GM23338 (cell line): ENCODE measurements around the gene KCNMB2.

Source experiments
- ETS1 ChIP-seq: IDR thresholded peaks from 2 replicates; pipeline ENCODE4 v1.6.1; 2016; ENCODE audit warnings: antibody characterized with exemption
- EZH2 ChIP-seq: fragments of 200-600 bp; sonication (generic); IDR thresholded peaks from one replicate; pipeline ENCODE4 v1.8.0; 2017; ENCODE audit warnings: antibody characterized with exemption, mild to moderate bottlenecking, low read depth; ENCODE audit not compliant: unreplicated experiment
- EZH2phosphoT487 ChIP-seq: fragments of 200-600 bp; sonication (generic); IDR thresholded peaks from one replicate; pipeline ENCODE4 v1.8.1; 2018; ENCODE audit warnings: antibody characterized with exemption; ENCODE audit not compliant: unreplicated experiment
- POLR2AphosphoS5 ChIP-seq: IDR thresholded peaks from 2 replicates; pipeline ENCODE4 v1.6.1; 2016; ENCODE audit warnings: antibody characterized with exemption, low read depth
- TF ChIP-seq, protein P1 (sequence below), 2 experiments: fragments of 200-600 bp in 1 of 2; sonication (generic) in 1 of 2; conservative IDR thresholded peaks; 2 replicates each; pipeline versions ENCODE4 v1.5.1 to v1.6.1; 2016 to 2017; ENCODE audit warnings: antibody characterized with exemption in 2 of 2, low read depth in 2 of 2, mild to moderate bottlenecking in 2 of 2, moderate library complexity in 1 of 2

DNA sequence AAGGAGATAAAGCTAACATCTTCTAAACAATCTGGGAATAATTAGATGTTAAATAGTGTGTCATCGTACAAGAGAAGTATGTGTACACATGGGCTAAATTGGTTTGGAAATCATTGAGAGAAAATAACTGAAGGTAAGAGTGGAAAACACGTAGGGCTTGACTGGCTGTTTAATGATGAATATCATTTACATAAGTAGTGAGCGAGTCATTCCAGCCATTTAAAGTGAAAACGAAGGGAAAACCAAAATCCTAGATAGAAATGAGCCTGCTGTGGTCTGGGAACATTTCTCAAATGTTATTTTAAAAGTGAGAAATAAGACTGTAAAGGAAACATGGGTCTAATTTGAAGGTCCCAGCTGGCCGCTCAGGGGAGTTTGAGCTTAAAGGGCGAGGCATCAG, 41.9 kb upstream of the KCNMB2 start:
- no peak for TF ChIP-seq POLR2AphosphoS5
- no peak for TF ChIP-seq ETS1
- TF ChIP-seq, protein P1, sequence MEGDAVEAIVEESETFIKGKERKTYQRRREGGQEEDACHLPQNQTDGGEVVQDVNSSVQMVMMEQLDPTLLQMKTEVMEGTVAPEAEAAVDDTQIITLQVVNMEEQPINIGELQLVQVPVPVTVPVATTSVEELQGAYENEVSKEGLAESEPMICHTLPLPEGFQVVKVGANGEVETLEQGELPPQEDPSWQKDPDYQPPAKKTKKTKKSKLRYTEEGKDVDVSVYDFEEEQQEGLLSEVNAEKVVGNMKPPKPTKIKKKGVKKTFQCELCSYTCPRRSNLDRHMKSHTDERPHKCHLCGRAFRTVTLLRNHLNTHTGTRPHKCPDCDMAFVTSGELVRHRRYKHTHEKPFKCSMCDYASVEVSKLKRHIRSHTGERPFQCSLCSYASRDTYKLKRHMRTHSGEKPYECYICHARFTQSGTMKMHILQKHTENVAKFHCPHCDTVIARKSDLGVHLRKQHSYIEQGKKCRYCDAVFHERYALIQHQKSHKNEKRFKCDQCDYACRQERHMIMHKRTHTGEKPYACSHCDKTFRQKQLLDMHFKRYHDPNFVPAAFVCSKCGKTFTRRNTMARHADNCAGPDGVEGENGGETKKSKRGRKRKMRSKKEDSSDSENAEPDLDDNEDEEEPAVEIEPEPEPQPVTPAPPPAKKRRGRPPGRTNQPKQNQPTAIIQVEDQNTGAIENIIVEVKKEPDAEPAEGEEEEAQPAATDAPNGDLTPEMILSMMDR (conservative IDR thresholded peaks at IDR 0.05; ENCODE audit: low read depth in 2 of 2), result no peak
- no peak for TF ChIP-seq EZH2
- no peak for TF ChIP-seq EZH2phosphoT487
